Urothelium cell line (cell line): ENCODE measurements around the gene PPEF2.
"Not testable (repeated sequence)": the region's sequence is repeated elsewhere in the genome, so short reads cannot be mapped to it uniquely, and the experiment has no call there.

Experiments used
- DNase-seq: peaks from one replicate; pipeline ENCODE4 v3.0.0; 2011; ENCODE audit warnings: low spot score, mixed read lengths
- FAIRE-seq: peaks from 2 replicates; lab custom pipeline; 2011; peaks lifted over from hg19 to GRCh38; lab: Jason Lieb, UNC

Gene PPEF2

GRCh38 chr4:75902352-75902751 is at the start of gene PPEF2:
Gene PPEF2 (minus strand): TSS chr4:75902452. CDS start chr4:75896325, 6,127 bp downstream.
- DNase-seq (no peak), FAIRE-seq (no peak)

- no peak for FAIRE-seq
- no peak for DNase-seq
Measured at GRCh38 chr4:75950213-75950815, 48.1 kb upstream of the PPEF2 start.

DNA sequence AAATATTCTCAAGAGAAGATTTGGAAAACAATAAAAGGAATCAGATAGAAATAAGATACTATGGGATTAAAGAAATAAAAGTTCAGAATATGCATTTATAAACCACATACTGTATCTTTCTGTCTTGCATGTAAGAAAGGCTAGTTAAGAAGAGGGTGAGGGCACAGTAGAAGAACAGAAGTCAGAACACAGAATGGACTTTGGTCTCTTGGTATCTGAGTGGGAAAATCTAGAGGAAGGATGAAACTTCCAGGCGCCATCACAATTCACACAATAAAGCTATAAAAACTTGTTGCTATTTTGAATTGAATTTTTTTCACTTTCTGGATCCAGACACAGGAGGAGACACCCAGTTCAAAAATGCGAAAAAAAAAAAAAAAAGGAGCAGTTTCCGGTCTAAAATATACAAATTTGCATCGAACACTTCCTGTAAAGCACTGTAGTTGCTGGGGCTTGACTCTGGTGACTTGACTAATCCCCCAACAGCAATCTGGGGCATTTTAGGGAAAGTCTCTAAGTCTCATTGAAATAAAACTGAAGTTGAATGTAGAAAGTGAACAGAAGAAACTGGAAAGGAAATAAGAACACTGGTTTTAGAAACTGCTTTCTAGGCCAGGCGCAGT is 46.7 kb upstream of the PPEF2 start:
- FAIRE-seq (no peak), DNase-seq (no peak)

DNA sequence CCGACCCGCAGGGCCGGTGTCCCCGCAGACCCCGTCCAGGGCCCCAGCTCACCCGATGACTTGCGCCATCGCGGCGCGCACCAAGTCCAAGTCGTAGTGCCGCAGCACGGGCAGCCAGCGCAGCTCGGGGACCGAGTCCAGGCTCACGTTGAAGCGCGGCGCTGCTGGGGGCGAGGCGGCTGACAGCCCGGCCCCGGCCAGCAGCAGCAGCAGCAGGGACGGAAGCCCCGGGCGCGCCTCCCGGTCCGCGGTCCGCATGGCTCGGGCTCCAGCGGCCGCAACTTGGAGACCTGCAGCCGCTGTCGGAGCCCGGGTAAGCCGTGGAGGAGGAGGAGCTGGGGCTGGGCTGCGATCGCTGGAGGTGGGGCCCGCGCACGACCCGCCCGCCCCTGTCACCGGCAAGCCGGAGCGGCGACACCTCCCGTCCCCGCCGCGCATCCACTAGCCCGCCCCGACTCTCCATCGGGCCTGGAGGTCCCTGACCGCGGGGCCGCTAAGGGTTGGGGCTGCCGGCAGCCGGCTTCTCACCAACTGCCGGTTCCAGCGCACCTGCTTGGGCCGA is 38.5 kb upstream of the PPEF2 start, which contains the start of gene NAAA:
NAAA (minus strand) TSS at position 322 of the 562 bp plus-strand sequence; CDS start at position 258, 64 bp downstream.
- DNase-seq: no peak
- FAIRE-seq: no peak

GRCh38 chr4:75939890-75940691 is 37.8 kb upstream of the PPEF2 start:
- DNase-seq: no peak
- no peak for FAIRE-seq

GRCh38 chr4:75935628-75936027 is 33.4 kb upstream of the PPEF2 start:
- DNase-seq (no peak), FAIRE-seq (no peak)

DNA sequence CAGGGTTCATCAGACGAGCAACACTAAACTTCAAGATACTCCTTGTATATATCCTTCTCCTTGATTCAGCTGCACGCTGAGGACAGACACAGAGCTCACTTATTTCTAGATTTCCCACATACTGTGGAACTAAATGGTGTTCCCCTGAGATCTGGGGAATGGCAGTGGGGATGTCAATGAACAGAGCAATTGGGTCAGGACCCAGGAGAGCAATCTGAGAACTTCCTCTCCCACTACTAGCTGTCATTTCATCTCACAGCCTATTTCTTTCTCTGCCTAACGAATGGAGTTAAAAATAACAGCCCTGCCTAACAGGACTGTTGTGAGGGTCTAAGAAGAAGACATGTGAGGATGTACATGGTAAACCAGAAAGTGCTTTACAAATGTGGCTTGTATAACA is 27.9 kb upstream of the PPEF2 start:
- DNase-seq (no peak), FAIRE-seq (no peak)

DNA sequence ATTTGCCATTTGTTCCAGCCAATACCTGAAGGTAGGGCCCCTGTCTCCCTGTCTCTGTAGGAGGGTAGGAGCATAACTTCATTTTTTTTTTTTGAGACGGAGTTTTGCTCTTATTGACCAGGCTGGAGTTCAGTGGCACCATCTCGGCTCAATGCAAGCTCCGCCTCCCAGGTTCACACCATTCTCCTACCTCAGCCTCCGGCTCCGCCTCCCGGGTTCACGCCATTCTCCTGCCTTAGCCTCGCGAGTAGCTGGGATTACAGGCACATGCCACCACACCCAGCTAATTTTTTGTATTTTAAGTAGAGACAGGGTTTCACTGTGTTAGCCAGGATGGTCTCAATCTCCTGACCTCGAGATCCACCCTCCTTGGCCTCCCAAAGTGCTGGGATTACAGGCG is 22.7 kb upstream of the PPEF2 start:
- not testable (repeated sequence) for DNase-seq, FAIRE-seq

- FAIRE-seq: no peak
- DNase-seq: no peak
Measured at GRCh38 chr4:75924309-75924827, 22.1 kb upstream of the PPEF2 start.

DNA sequence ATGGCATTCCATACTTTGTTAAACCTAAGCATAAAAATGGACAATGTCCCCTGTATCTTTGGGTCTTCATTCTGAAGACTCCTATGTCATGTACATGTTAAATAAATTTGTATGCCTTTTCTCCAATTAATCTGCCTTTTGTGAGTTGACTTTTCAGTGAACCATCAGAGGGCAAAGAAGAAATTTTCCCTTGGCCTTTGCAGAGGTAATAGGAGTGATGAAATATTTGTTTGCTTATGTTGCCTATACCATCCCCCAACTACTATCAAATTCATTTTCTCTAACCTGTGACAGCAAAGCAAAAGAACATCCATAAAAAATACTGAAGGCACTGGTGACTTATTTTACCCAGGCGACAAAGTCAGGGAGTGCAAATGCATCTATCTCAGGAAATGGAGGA is 20.3 kb upstream of the PPEF2 start:
- no peak for DNase-seq
- FAIRE-seq: no peak

DNA sequence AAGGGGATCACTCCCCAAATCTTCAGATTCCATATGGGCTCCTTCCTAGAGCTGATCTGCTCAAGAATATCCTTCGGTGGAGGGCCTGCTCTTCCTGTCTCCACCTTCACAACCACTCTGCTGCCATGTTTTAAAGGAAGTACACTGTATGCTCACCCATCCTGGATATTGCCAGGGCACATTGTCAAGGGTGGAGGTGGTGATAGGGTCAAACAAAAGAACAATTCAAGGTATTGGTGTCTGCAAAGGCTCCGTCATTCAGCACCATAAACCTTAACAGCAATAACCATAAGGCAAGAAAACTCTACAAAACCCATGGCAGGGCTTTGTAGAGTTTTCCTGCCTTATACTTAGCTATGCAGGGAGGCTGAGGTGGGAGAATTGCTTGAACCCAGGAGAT is 19.7 kb upstream of the PPEF2 start:
- no peak for FAIRE-seq

GRCh38 chr4:75920327-75920726 is 18.1 kb upstream of the PPEF2 start:
- FAIRE-seq (no peak), DNase-seq (no peak)

More for the DNA sequence above, 19.7 kb upstream of the PPEF2 start:
- no peak for DNase-seq

- no peak for DNase-seq
- no peak for FAIRE-seq
Measured at GRCh38 chr4:75919920-75920319, 17.7 kb upstream of the PPEF2 start.

- FAIRE-seq (no peak), DNase-seq (peak; percentile 60)
Measured at GRCh38 chr4:75916091-75916661, 13.9 kb upstream of the PPEF2 start.

GRCh38 chr4:75912968-75913367 is 10.7 kb upstream of the PPEF2 start:
- FAIRE-seq (no peak), DNase-seq (no peak)

DNA sequence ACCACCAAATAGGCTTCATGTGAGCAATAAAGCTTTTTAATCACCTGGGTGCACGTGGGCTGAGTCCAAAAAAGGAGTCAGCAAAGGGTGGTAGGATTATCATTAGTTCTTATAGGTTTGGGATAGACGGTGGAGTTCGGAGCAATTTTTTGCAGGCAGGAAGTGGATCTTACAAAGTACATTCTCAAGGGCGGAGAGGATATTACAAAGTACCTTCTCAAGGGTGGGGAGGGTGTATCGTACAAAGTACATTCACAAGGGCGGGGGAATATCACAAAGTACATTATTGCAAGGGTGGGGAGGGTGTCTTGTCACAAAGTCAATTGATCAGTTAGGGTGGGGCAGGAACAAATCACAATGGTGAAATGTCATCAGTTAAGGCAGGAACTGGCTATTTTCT is 8.6 kb upstream of the PPEF2 start:
- DNase-seq, FAIRE-seq: not testable (repeated sequence)

- no peak for FAIRE-seq
- no peak for DNase-seq
Measured at GRCh38 chr4:75909405-75909804, 7.2 kb upstream of the PPEF2 start.

DNA sequence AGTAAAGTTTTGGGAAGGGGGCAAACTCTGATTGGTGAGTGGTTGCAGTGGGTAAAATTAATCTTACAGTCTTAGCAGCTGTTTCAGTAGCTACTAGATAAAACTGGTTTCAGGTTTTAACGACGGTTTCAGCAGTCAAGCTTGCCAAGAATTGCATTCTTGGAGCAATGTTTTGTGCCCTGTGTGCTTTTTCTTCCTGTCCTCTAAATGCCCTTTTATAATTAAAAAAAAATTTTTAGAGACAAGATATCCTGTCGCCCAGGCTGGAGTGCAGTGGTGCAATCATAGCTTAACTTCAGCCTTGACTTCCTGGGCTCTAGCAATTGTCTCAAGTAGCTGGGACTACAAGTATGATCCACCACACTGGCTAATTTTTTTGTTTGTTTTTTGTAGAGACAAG is 6.3 kb upstream of the PPEF2 start:
- FAIRE-seq (no peak), DNase-seq (no peak)

DNA sequence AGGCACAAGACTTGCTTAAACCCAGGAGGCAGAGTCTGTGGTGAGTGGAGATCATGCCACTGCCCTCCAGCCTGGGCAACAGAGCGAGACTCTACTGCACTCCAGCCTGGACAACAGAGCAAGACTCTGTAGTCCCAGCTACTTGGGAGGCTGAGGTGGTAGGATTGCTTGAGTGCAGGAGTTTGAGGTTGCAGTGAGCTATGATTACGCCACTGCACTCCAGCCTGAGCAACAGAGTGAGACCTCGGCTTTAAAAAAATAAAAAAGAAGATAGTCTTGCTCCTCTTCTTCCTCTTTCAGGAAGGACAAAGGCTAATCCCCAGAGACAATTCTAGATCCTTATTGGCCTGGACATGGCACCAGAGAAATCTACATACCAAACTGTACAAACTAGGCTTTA is 5.7 kb upstream of the PPEF2 start:
- FAIRE-seq (no peak), DNase-seq (no peak)

- DNase-seq (no peak), FAIRE-seq (no peak)
Measured at GRCh38 chr4:75904076-75904475, 1.8 kb upstream of the PPEF2 start.

GRCh38 chr4:75898536-75898935 is 3.7 kb downstream of the PPEF2 start:
- no peak for FAIRE-seq
- no peak for DNase-seq
